Osteocyte (in vitro differentiated cells): ENCODE data around the gene STK25. TPM values are rescaled to one million over a fixed set of nuclear protein-coding genes. Genes with fewer than 3 reads are reported as not detected.

Source experiments
- DNase-seq: peaks from one replicate; pipeline ENCODE4 v3.0.0; 2021; ENCODE audit warnings: mixed read lengths; ENCODE audit not compliant: unreplicated experiment; ENCODE audit errors: extremely low spot score
- H3K27ac Mint-ChIP-seq: one replicate; pipeline ENCODE4 v1.8.0; 2021; ENCODE audit warnings: mild to moderate bottlenecking, mixed read lengths; ENCODE audit not compliant: unreplicated experiment
- H3K27me3 Mint-ChIP-seq: one replicate; pipeline ENCODE4 v1.8.0; 2021; ENCODE audit warnings: mixed read lengths; ENCODE audit not compliant: unreplicated experiment
- H3K36me3 Mint-ChIP-seq: one replicate; pipeline ENCODE4 v1.8.0; 2021; ENCODE audit warnings: mixed read lengths; ENCODE audit not compliant: unreplicated experiment
- H3K4me1 Mint-ChIP-seq: one replicate; pipeline ENCODE4 v1.8.0; 2021; ENCODE audit warnings: mixed read lengths; ENCODE audit not compliant: unreplicated experiment
- H3K4me3 Mint-ChIP-seq: one replicate; pipeline ENCODE4 v1.8.0; 2021; ENCODE audit warnings: mild to moderate bottlenecking, moderate library complexity, mixed read lengths; ENCODE audit not compliant: unreplicated experiment
- H3K9me3 Mint-ChIP-seq: one replicate; pipeline ENCODE4 v1.8.0; 2021; ENCODE audit warnings: mixed read lengths; ENCODE audit not compliant: unreplicated experiment
- total RNA-seq: library from RNA; stranded (reverse); gene quantifications from 2 replicates; pipeline ENCODE4 v1.2.1, GENCODE V29; 2021
- TF ChIP-seq, protein P1 (sequence below): fragments of 200-600 bp; sonication (generic); IDR thresholded peaks from 2 replicates; pipeline ENCODE4 v1.5.0; 2021; ENCODE audit warnings: antibody characterized with exemption, mild to moderate bottlenecking, moderate library complexity

The STK25 gene
- total RNA-seq, 1 donor from 2014 or later, result 206 TPM

DNA sequence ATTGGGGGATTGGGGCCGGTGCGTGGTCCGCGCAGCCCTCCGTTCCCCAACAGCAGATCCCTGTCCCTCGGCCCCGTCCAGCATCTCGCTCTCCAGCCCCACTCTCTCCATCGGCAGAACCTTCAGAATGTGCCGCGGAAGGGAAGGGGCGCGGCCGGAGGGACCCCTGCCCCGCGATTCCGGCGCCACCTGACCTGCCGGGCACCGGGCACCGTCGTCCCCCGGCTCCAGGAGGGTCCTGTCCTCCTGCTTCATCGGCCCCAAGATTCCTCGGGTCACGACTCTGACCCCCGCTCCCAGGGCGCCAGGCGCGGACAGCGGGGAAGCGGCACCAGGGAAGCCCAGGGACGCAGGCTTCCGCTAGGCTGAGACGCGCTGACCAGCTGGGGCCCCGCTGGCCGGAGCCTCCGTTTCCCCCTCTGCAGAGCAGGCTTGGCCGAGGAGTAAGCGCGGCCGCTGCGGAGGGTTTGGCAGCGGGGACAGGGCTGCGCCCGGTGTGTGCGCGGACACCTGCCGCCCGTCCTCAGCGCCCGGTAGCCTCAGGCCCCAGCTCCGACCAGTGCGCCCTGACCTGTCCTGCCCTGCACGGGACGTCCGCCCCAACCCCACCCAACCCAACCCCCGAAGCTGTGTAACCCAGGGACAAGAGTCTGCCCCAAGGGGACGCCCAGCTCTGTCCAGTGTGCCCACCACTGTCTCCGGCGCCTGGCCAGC is 33.3 kb upstream of the STK25 start:
- Mint-ChIP-seq H3K9me3 (no peaks in the 10 kb centered on the region), H3K27ac (no peak overlapping the region), H3K4me3 (no peak overlapping the region), H3K27me3 (no peaks in the 10 kb centered on the region), H3K4me1 (peaks cover 7% of the 10 kb centered on the region), H3K36me3 (no peaks in the 10 kb centered on the region)
- DNase-seq, result no peak
- TF ChIP-seq, protein P1, sequence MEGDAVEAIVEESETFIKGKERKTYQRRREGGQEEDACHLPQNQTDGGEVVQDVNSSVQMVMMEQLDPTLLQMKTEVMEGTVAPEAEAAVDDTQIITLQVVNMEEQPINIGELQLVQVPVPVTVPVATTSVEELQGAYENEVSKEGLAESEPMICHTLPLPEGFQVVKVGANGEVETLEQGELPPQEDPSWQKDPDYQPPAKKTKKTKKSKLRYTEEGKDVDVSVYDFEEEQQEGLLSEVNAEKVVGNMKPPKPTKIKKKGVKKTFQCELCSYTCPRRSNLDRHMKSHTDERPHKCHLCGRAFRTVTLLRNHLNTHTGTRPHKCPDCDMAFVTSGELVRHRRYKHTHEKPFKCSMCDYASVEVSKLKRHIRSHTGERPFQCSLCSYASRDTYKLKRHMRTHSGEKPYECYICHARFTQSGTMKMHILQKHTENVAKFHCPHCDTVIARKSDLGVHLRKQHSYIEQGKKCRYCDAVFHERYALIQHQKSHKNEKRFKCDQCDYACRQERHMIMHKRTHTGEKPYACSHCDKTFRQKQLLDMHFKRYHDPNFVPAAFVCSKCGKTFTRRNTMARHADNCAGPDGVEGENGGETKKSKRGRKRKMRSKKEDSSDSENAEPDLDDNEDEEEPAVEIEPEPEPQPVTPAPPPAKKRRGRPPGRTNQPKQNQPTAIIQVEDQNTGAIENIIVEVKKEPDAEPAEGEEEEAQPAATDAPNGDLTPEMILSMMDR, result no peak

- no peak for DNase-seq
- H3K27ac Mint-ChIP-seq, result no peak overlapping the region
- no peaks in the 10 kb centered on the region for H3K36me3 Mint-ChIP-seq
These were observed 32.6 kb upstream of the STK25 start for GRCh38 chr2:241540771-241541561.

GRCh38 chr2:241540401-241540770 is 32.0 kb upstream of the STK25 start:
- H3K27me3 Mint-ChIP-seq, result no peaks in the 10 kb centered on the region
- peaks cover 14% of the 10 kb centered on the region for H3K4me1 Mint-ChIP-seq
- no peaks in the 10 kb centered on the region for H3K36me3 Mint-ChIP-seq
- H3K4me3 Mint-ChIP-seq, result peak overlapping the region; percentile 24
- no peak for DNase-seq
- H3K9me3 Mint-ChIP-seq, result no peaks in the 10 kb centered on the region
- no peak overlapping the region for H3K27ac Mint-ChIP-seq
- TF ChIP-seq, protein P1, result no peak

More at GRCh38 chr2:241540771-241541561, 32.6 kb upstream of the STK25 start:
- H3K9me3 Mint-ChIP-seq, result no peaks in the 10 kb centered on the region
- H3K4me1 Mint-ChIP-seq, result peaks cover 12% of the 10 kb centered on the region
- TF ChIP-seq, protein P1, result no peak
- H3K27me3 Mint-ChIP-seq, result no peaks in the 10 kb centered on the region
- peak overlapping the region; percentile 24 for H3K4me3 Mint-ChIP-seq

DNA sequence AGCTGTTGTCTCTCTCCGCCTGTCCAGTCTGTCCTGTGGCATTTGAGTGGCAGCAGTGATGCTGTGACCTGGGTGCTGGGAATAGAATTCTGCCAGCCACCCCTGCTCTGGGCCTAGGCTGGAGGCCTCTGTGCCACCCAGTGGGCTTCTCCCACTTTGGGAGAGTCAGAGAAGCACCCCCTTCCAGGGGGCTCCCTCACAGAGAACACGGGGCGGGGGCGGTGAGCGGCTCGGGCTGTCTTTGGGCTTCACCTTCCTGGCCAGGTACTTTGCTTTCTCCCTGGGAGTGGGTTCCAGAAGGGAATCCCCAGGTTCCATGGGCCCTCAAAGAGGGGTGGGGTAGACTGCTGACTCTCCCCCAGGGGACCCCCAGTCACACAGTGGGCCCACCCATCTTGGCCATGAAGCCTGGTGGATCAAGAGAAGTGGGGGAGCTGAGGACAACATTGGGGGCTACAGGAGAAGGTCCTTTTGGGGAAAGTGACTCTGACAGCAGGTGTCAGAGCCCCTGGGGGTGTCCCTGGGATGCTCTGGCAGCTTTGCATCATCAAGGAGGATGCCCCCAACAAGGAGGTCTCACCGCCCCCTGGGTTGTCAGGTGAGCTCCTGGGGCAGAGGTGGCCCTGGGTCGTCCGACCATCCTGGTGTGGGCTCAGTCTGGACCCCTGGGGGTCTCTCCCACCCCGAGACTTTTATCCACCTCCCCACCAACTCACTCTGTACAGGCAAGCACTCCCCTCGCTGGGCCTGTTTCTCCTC is 31.4 kb upstream of the STK25 start:
- TF ChIP-seq, protein P1, result no peak
- DNase-seq, result no peak
- Mint-ChIP-seq H3K27ac (no peak overlapping the region), H3K4me3 (no peak overlapping the region), H3K4me1 (peaks cover 14% of the 10 kb centered on the region), H3K27me3 (no peaks in the 10 kb centered on the region), H3K9me3 (no peaks in the 10 kb centered on the region), H3K36me3 (no peaks in the 10 kb centered on the region)
